ENCODE measurements around the gene TYSND1. TPM values are rescaled to one million over a fixed set of nuclear protein-coding genes. Genes with fewer than 3 reads are reported as not detected.

The TYSND1 gene
- total RNA-seq, 2 experiments from 2014 or later: 33.4 to 48.1 TPM

- H3K4me1 ChIP-seq (ENCODE audit: insufficient read depth, low read length, poor library complexity, severe bottlenecking): no peaks in the 10 kb centered on the region
- no peaks in the 10 kb centered on the region for H3K79me2 ChIP-seq (ENCODE audit: insufficient read depth, low read depth, low read length)
- no peaks in the 10 kb centered on the region for H4K20me1 ChIP-seq (ENCODE audit: insufficient read depth, low read length)
- H3K4me2 ChIP-seq (ENCODE audit: low read length): no peak overlapping the region
- no peaks in the 10 kb centered on the region for H3K9me2 ChIP-seq (ENCODE audit: insufficient read depth, low read length)
- no peaks in the 10 kb centered on the region for H3K9me3 ChIP-seq (ENCODE audit: low read length)
- CTCF ChIA-PET (ENCODE audit: unreplicated experiment): no interaction called here
- BruUV-seq (replicated peaks): no TSS peak
- DNase-seq (ENCODE audit: low spot score): no peak
- intact Hi-C loops (cut with micrococcal nuclease; ENCODE audit: unreplicated experiment): no loop called here
- no peak overlapping the region for H3K4me3 ChIP-seq (ENCODE audit: low read depth, low read length, poor library complexity, severe bottlenecking)
- no peak overlapping the region for H3K27ac ChIP-seq (ENCODE audit: low read depth, low read length, poor library complexity, severe bottlenecking)
- TF ChIP-seq EZH2phosphoT487 (IDR thresholded peaks at IDR 0.05; ENCODE audit: borderline replicate concordance, low read depth, low read length): no peak
- TF ChIP-seq, protein P1, sequence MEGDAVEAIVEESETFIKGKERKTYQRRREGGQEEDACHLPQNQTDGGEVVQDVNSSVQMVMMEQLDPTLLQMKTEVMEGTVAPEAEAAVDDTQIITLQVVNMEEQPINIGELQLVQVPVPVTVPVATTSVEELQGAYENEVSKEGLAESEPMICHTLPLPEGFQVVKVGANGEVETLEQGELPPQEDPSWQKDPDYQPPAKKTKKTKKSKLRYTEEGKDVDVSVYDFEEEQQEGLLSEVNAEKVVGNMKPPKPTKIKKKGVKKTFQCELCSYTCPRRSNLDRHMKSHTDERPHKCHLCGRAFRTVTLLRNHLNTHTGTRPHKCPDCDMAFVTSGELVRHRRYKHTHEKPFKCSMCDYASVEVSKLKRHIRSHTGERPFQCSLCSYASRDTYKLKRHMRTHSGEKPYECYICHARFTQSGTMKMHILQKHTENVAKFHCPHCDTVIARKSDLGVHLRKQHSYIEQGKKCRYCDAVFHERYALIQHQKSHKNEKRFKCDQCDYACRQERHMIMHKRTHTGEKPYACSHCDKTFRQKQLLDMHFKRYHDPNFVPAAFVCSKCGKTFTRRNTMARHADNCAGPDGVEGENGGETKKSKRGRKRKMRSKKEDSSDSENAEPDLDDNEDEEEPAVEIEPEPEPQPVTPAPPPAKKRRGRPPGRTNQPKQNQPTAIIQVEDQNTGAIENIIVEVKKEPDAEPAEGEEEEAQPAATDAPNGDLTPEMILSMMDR (conservative IDR thresholded peaks at IDR 0.05; ENCODE audit: low read length): no peak
- H2AFZ ChIP-seq (ENCODE audit: low read length): no peak overlapping the region
- no peaks in the 10 kb centered on the region for H3K36me3 ChIP-seq (ENCODE audit: insufficient read depth, low read length)
- POLR2A ChIA-PET: interaction anchor here (0.7 kb wide), 1 partner anchor 241 kb away, joined by 3 read pairs; no protein-coding TSS in a partner anchor
Observed at GRCh38 chr10:70090951-70091350, 55.5 kb downstream of the TYSND1 start.

GRCh38 chr10:70090013-70090412 is 56.5 kb downstream of the TYSND1 start:
- no peak overlapping the region for H3K27ac ChIP-seq (ENCODE audit: low read depth, low read length, poor library complexity, severe bottlenecking)
- H3K4me1 ChIP-seq (ENCODE audit: insufficient read depth, low read length, poor library complexity, severe bottlenecking): no peaks in the 10 kb centered on the region
- H4K20me1 ChIP-seq (ENCODE audit: insufficient read depth, low read length): no peaks in the 10 kb centered on the region
- no peaks in the 10 kb centered on the region for H3K36me3 ChIP-seq (ENCODE audit: insufficient read depth, low read length)
- no peak overlapping the region for H2AFZ ChIP-seq (ENCODE audit: low read length)
- intact Hi-C loops (cut with micrococcal nuclease; ENCODE audit: unreplicated experiment): no loop called here
- no peaks in the 10 kb centered on the region for H3K79me2 ChIP-seq (ENCODE audit: insufficient read depth, low read depth, low read length)
- no peak for TF ChIP-seq EZH2phosphoT487 (IDR thresholded peaks at IDR 0.05; ENCODE audit: borderline replicate concordance, low read depth, low read length)
- TF ChIP-seq, protein P1 (conservative IDR thresholded peaks at IDR 0.05; ENCODE audit: low read length): no peak
- no peaks in the 10 kb centered on the region for H3K9me3 ChIP-seq (ENCODE audit: low read length)
- ChIA-PET POLR2A (no interaction called here), CTCF (ENCODE audit: unreplicated experiment) (no interaction called here)
- H3K4me2 ChIP-seq (ENCODE audit: low read length): no peak overlapping the region
- no peaks in the 10 kb centered on the region for H3K9me2 ChIP-seq (ENCODE audit: insufficient read depth, low read length)
- no TSS peak for BruUV-seq (replicated peaks)
- no peak for DNase-seq (ENCODE audit: low spot score)
- H3K4me3 ChIP-seq (ENCODE audit: low read depth, low read length, poor library complexity, severe bottlenecking): no peak overlapping the region

DNA sequence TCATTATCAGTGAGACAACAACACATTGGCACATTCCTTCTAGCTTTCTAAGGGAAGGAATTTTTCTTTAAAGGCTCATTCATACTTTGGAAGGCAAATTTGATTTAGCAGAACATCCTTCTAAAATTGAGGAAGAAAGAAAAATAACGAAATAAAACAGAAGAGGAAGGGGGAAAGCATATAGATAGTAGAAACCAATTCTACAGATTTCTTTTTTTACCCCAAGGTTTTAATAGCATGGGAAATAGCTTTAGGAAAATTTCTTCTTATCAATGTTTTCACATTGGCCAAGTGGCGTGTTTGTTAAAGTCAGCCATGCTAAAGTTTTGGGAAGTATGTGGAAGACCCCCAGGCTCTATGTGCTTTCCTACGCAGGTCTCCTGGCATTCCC is 58.2 kb downstream of the TYSND1 start:
- no TSS peak for BruUV-seq (replicated peaks)
- TF ChIP-seq EZH2phosphoT487 (IDR thresholded peaks at IDR 0.05; ENCODE audit: borderline replicate concordance, low read depth, low read length): no peak
- TF ChIP-seq, protein P1 (conservative IDR thresholded peaks at IDR 0.05; ENCODE audit: low read length): no peak
- H3K27ac ChIP-seq (ENCODE audit: low read depth, low read length, poor library complexity, severe bottlenecking): no peak overlapping the region
- H3K79me2 ChIP-seq (ENCODE audit: insufficient read depth, low read depth, low read length): no peaks in the 10 kb centered on the region
- no peaks in the 10 kb centered on the region for H4K20me1 ChIP-seq (ENCODE audit: insufficient read depth, low read length)
- H2AFZ ChIP-seq (ENCODE audit: low read length): no peak overlapping the region
- no peaks in the 10 kb centered on the region for H3K9me3 ChIP-seq (ENCODE audit: low read length)
- CTCF ChIA-PET (ENCODE audit: unreplicated experiment): no interaction called here
- H3K4me1 ChIP-seq (ENCODE audit: insufficient read depth, low read length, poor library complexity, severe bottlenecking): no peaks in the 10 kb centered on the region
- H3K9me2 ChIP-seq (ENCODE audit: insufficient read depth, low read length): no peaks in the 10 kb centered on the region
- no peak overlapping the region for H3K4me2 ChIP-seq (ENCODE audit: low read length)
- intact Hi-C loops (cut with micrococcal nuclease; ENCODE audit: unreplicated experiment): no loop called here
- DNase-seq (ENCODE audit: low spot score): no peak
- POLR2A ChIA-PET: no interaction called here
- no peak overlapping the region for H3K4me3 ChIP-seq (ENCODE audit: low read depth, low read length, poor library complexity, severe bottlenecking)
- no peaks in the 10 kb centered on the region for H3K36me3 ChIP-seq (ENCODE audit: insufficient read depth, low read length)

Other genes with a start within 250 kb of the TYSND1 start
- gene MACROH2A2, start 93.9 kb downstream of the TYSND1 start, total RNA-seq (2014; rRNA removed; shearing (Covaris generic)): not detected in 2 replicates
- gene MACROH2A2, start 93.9 kb downstream of the TYSND1 start, total RNA-seq (2022): not detected in 2 replicates
- gene AIFM2, start 13.9 kb downstream of the TYSND1 start, total RNA-seq (2014; rRNA removed; shearing (Covaris generic)): 1.1 and 1.7 TPM in 2 replicates
- gene AIFM2, start 13.9 kb downstream of the TYSND1 start, total RNA-seq (2022): 2.4 and 2.6 TPM in 2 replicates
- 39.4 and 39.5 TPM in 2 replicates for gene SAR1A, start 23.8 kb upstream of the TYSND1 start, total RNA-seq (2014; rRNA removed; shearing (Covaris generic))
- 71.0 and 81.4 TPM in 2 replicates for gene SAR1A, start 23.8 kb upstream of the TYSND1 start, total RNA-seq (2022)
- 215 and 221 TPM in 2 replicates for gene PPA1, start 86.7 kb upstream of the TYSND1 start, total RNA-seq (2014; rRNA removed; shearing (Covaris generic))
- gene PPA1, start 86.7 kb upstream of the TYSND1 start, total RNA-seq (2022): 223 and 231 TPM in 2 replicates
- not detected in 2 replicates for gene NPFFR1, start 137.3 kb upstream of the TYSND1 start, total RNA-seq (2014; rRNA removed; shearing (Covaris generic))
- not detected in 2 replicates for gene NPFFR1, start 137.3 kb upstream of the TYSND1 start, total RNA-seq (2022)
- gene LRRC20, start 235.9 kb upstream of the TYSND1 start, total RNA-seq (2014; rRNA removed; shearing (Covaris generic)): 5.8 and 6.1 TPM in 2 replicates
- gene LRRC20, start 235.9 kb upstream of the TYSND1 start, total RNA-seq (2022): 12.2 and 12.8 TPM in 2 replicates

All from OCI-LY7 (cell line).